ENCODE data around the gene CDH12.

CDH12 gene

DNA sequence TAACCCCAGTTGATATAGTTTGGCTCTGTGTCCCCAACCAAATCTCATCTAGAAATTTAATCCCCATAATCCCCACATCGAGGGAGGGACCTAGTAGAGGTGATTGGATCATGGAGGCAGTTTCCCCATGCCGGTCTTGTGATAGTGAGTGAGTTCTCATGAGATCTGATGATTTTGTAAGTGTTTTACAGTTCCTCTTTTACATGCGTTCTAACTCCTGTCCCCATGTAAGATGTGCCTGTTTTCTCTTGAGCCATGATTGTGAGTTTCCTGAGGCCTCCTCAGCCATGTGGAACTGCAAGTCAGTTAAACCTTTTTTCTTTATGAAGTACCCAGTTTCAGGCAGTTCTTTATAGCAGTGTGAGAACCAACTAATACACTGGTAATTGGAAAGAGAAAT lies 73.6 kb downstream of the CDH12 start:
- no peak for TF ChIP-seq TAF1 (IDR thresholded peaks at IDR 0.05; ENCODE audit: borderline replicate concordance, insufficient read depth, low read length)
- TF ChIP-seq SIN3A (IDR thresholded peaks at IDR 0.05; ENCODE audit: borderline replicate concordance, insufficient read depth, low read length), result no peak
- TF ChIP-seq POLR2AphosphoS5 (IDR thresholded peaks at IDR 0.05; ENCODE audit: low read depth, low read length), result no peak
- no peak for TF ChIP-seq REST (IDR thresholded peaks at IDR 0.05; ENCODE audit: insufficient read depth in 1 of 2, low read depth in 2 of 2, low read length in 2 of 2)
- no peak for TF ChIP-seq FOXP2 (optimal IDR thresholded peaks at IDR 0.05; ENCODE audit: borderline replicate concordance, extremely low read depth, extremely low read length, insufficient read depth)

- no peak for TF ChIP-seq FOXP2 (optimal IDR thresholded peaks at IDR 0.05; ENCODE audit: borderline replicate concordance, extremely low read depth, extremely low read length, insufficient read depth)
- no peak for TF ChIP-seq TAF1 (IDR thresholded peaks at IDR 0.05; ENCODE audit: borderline replicate concordance, insufficient read depth, low read length)
- TF ChIP-seq REST (IDR thresholded peaks at IDR 0.05; ENCODE audit: insufficient read depth in 1 of 2, low read depth in 2 of 2, low read length in 2 of 2), result no peak
- TF ChIP-seq POLR2AphosphoS5 (IDR thresholded peaks at IDR 0.05; ENCODE audit: low read depth, low read length), result no peak
- no peak for TF ChIP-seq SIN3A (IDR thresholded peaks at IDR 0.05; ENCODE audit: borderline replicate concordance, insufficient read depth, low read length)
These were observed 76.9 kb downstream of the CDH12 start for GRCh38 chr5:22776285-22776684.

- TF ChIP-seq TAF1 (IDR thresholded peaks at IDR 0.05; ENCODE audit: borderline replicate concordance, insufficient read depth, low read length) (no peak), SIN3A (IDR thresholded peaks at IDR 0.05; ENCODE audit: borderline replicate concordance, insufficient read depth, low read length) (no peak)
These were observed 88.4 kb downstream of the CDH12 start for GRCh38 chr5:22764736-22765135.

- no peak for TF ChIP-seq REST (IDR thresholded peaks at IDR 0.05; ENCODE audit: insufficient read depth in 1 of 2, low read depth in 2 of 2, low read length in 2 of 2)
- no peak for TF ChIP-seq TAF1 (IDR thresholded peaks at IDR 0.05; ENCODE audit: borderline replicate concordance, insufficient read depth, low read length)
- no peak for TF ChIP-seq SIN3A (IDR thresholded peaks at IDR 0.05; ENCODE audit: borderline replicate concordance, insufficient read depth, low read length)
- no peak for TF ChIP-seq POLR2AphosphoS5 (IDR thresholded peaks at IDR 0.05; ENCODE audit: low read depth, low read length)
- no peak for TF ChIP-seq FOXP2 (optimal IDR thresholded peaks at IDR 0.05; ENCODE audit: borderline replicate concordance, extremely low read depth, extremely low read length, insufficient read depth)
These were observed 95.4 kb downstream of the CDH12 start for GRCh38 chr5:22757776-22758175.

GRCh38 chr5:22754155-22754554 lies 99.0 kb downstream of the CDH12 start:
- no peak for TF ChIP-seq POLR2AphosphoS5 (IDR thresholded peaks at IDR 0.05; ENCODE audit: low read depth, low read length)

DNA sequence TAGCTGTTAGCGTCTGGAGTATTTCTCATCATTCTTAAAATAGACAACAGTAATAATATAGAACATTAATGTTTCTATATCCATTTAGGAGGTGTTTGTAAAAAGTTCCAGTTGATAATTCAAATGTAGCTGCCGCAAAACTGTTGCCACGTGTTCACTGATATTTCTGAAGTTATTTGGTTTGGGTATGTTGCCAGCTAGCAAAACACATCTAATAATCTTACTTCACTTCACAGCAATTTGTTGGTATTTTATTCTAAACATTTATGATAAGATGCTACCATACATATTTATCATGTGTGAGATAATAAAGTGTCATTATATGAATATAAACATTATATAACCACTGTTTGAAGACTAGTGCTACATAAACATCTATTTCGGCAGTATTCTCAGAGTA lies 101.6 kb downstream of the CDH12 start:
- TF ChIP-seq POLR2AphosphoS5 (IDR thresholded peaks at IDR 0.05; ENCODE audit: low read depth, low read length) (no peak), SIN3A (IDR thresholded peaks at IDR 0.05; ENCODE audit: borderline replicate concordance, insufficient read depth, low read length) (no peak), FOXP2 (optimal IDR thresholded peaks at IDR 0.05; ENCODE audit: borderline replicate concordance, extremely low read depth, extremely low read length, insufficient read depth) (no peak), TAF1 (IDR thresholded peaks at IDR 0.05; ENCODE audit: borderline replicate concordance, insufficient read depth, low read length) (no peak), REST (IDR thresholded peaks at IDR 0.05; ENCODE audit: insufficient read depth in 1 of 2, low read depth in 2 of 2, low read length in 2 of 2) (no peak)

Measured in PFSK-1 (cell line).